Mesendoderm (in vitro differentiated cells): Measurements from ENCODE around the gene EYS.

ENCODE experiments used
- DNase-seq: peaks from one replicate; pipeline ENCODE4 v3.0.0; 2013
- H2AK5ac ChIP-seq: 2 replicates; pipeline ENCODE4 v1.6.1; 2013; ENCODE audit warnings: low read length, inconsistent platforms
- H2BK120ac ChIP-seq: 2 replicates; pipeline ENCODE4 v1.6.1; 2013; ENCODE audit warnings: low read depth, mild to moderate bottlenecking, low read length, moderate library complexity, mixed read lengths
- H2BK15ac ChIP-seq: replicated peaks from 2 replicates; pipeline ENCODE4 v1.6.1; 2013; ENCODE audit warnings: low read depth, mild to moderate bottlenecking, moderate library complexity
- H2BK5ac ChIP-seq: 2 replicates; pipeline ENCODE4 v1.6.1; 2013; ENCODE audit warnings: low read length, inconsistent platforms
- H3K18ac ChIP-seq: 2 replicates; pipeline ENCODE4 v1.6.1; 2013; ENCODE audit warnings: mild to moderate bottlenecking, low read length, mixed read lengths
- H3K23ac ChIP-seq: one replicate; pipeline ENCODE4 v1.6.1; 2013; ENCODE audit warnings: low read length
- H3K27ac ChIP-seq: 2 replicates; pipeline ENCODE4 v1.5.1; 2013; ENCODE audit warnings: low read depth, mild to moderate bottlenecking, inconsistent platforms, low read length, moderate library complexity
- H3K27me3 ChIP-seq: 2 replicates; pipeline ENCODE4 v1.6.1; 2013; ENCODE audit warnings: low read length, control low read depth, mild to moderate bottlenecking, inconsistent platforms; ENCODE audit not compliant: insufficient read depth, poor library complexity
- H3K36me3 ChIP-seq: 2 replicates; pipeline ENCODE4 v1.6.1; 2013; ENCODE audit warnings: low read length, inconsistent platforms; ENCODE audit not compliant: control insufficient read depth, insufficient read depth
- H3K4ac ChIP-seq: one replicate; pipeline ENCODE4 v1.6.1; 2013; ENCODE audit warnings: low read depth, mild to moderate bottlenecking, low read length, moderate library complexity
- H3K4me1 ChIP-seq: 2 replicates; pipeline ENCODE4 v1.6.1; 2013; ENCODE audit warnings: low read depth, low read length, inconsistent platforms; ENCODE audit not compliant: control insufficient read depth
- H3K4me2 ChIP-seq: 2 replicates; pipeline ENCODE4 v1.6.1; 2013; ENCODE audit warnings: low read length
- H3K4me3 ChIP-seq: 2 replicates; pipeline ENCODE4 v1.5.1; 2013; ENCODE audit warnings: mild to moderate bottlenecking, low read length
- H3K56ac ChIP-seq: one replicate; pipeline ENCODE4 v1.6.1; 2013; ENCODE audit warnings: low read length
- H3K79me1 ChIP-seq: 2 replicates; pipeline ENCODE4 v1.6.1; 2013; ENCODE audit warnings: low read length, inconsistent platforms
- H3K79me2 ChIP-seq: 2 replicates; pipeline ENCODE4 v1.6.1; 2013; ENCODE audit warnings: mild to moderate bottlenecking, low read length; ENCODE audit not compliant: control insufficient read depth, insufficient read depth
- H3K9ac ChIP-seq: 2 replicates; pipeline ENCODE4 v1.6.1; 2013; ENCODE audit warnings: low read length, inconsistent platforms
- H4K5ac ChIP-seq: one replicate; pipeline ENCODE4 v1.6.1; 2013; ENCODE audit warnings: low read length
- H4K8ac ChIP-seq: one replicate; pipeline ENCODE4 v1.6.1; 2013; ENCODE audit warnings: low read depth, mild to moderate bottlenecking, control low read depth, low read length, moderate library complexity
- WGBS: extraction: QIAGEN DNeasy Blood & Tissue Kit; methylation state at CpG from one replicate; pipeline ENCODE4 v1.1.7; 2013; ENCODE audit warnings: low lambda C conversion rate, missing lambda C conversion rate; ENCODE audit not compliant: insufficient coverage; ENCODE audit errors: extremely low coverage; 5-methylcytosine and 5-hydroxymethylcytosine counted together

The EYS gene

GRCh38 chr6:63685446-63686379 lies 2021.3 kb downstream of the EYS start:
- H2BK120ac ChIP-seq, result no peak overlapping the region
- H3K4me1 ChIP-seq, result no peaks in the 10 kb centered on the region
- H3K23ac ChIP-seq, result no peak overlapping the region
- no peak overlapping the region for H4K8ac ChIP-seq
- H3K4ac ChIP-seq, result no peak overlapping the region
- H3K36me3 ChIP-seq, result peaks cover 2% of the 10 kb centered on the region
- no peak overlapping the region for H2BK15ac ChIP-seq
- no peak overlapping the region for H3K56ac ChIP-seq
- no peak overlapping the region for H3K9ac ChIP-seq
- no CpG with 5 or more reads among the region's 4 CpGs for WGBS
- no peak overlapping the region for H3K4me3 ChIP-seq
- no peak overlapping the region for H3K27ac ChIP-seq
- H3K27me3 ChIP-seq, result no peaks in the 10 kb centered on the region
- peaks cover 6% of the 10 kb centered on the region for H3K79me2 ChIP-seq
- H3K4me2 ChIP-seq, result no peak overlapping the region
- H3K79me1 ChIP-seq, result peaks cover 2% of the 10 kb centered on the region
- no peak overlapping the region for H2BK5ac ChIP-seq
- no peak overlapping the region for H4K5ac ChIP-seq
- H3K18ac ChIP-seq, result no peak overlapping the region
- H2AK5ac ChIP-seq, result no peak overlapping the region
- no peak for DNase-seq

GRCh38 chr6:63683071-63683603 lies 2023.9 kb downstream of the EYS start:
- Histone ChIP-seq H2BK15ac (no peak overlapping the region), H3K79me2 (peaks cover 9% of the 10 kb centered on the region), H3K9ac (no peak overlapping the region), H3K23ac (no peak overlapping the region), H2BK120ac (no peak overlapping the region), H2AK5ac (no peak overlapping the region), H2BK5ac (no peak overlapping the region), H3K27me3 (no peaks in the 10 kb centered on the region), H4K5ac (no peak overlapping the region), H3K4me3 (no peak overlapping the region), H4K8ac (no peak overlapping the region), H3K27ac (no peak overlapping the region), H3K36me3 (peaks cover 2% of the 10 kb centered on the region), H3K4me1 (no peaks in the 10 kb centered on the region), H3K56ac (no peak overlapping the region), H3K79me1 (peaks cover 2% of the 10 kb centered on the region), H3K4ac (no peak overlapping the region), H3K18ac (no peak overlapping the region), H3K4me2 (no peak overlapping the region)
- WGBS, result no CpG with 5 or more reads among the region's 1 CpG
- DNase-seq, result no peak

- Histone ChIP-seq H3K4me3 (no peak overlapping the region), H4K8ac (no peak overlapping the region), H3K79me2 (peaks cover 28% of the 10 kb centered on the region), H3K56ac (no peak overlapping the region), H2BK15ac (no peak overlapping the region), H3K4me1 (peaks cover 16% of the 10 kb centered on the region), H3K36me3 (no peaks in the 10 kb centered on the region), H4K5ac (no peak overlapping the region), H3K23ac (no peak overlapping the region), H3K27me3 (no peaks in the 10 kb centered on the region), H2AK5ac (no peak overlapping the region), H2BK5ac (no peak overlapping the region), H2BK120ac (no peak overlapping the region), H3K79me1 (peaks cover 8% of the 10 kb centered on the region), H3K4me2 (no peak overlapping the region), H3K4ac (no peak overlapping the region), H3K18ac (no peak overlapping the region), H3K9ac (no peak overlapping the region), H3K27ac (no peak overlapping the region)
- no CpG with 5 or more reads among the region's 1 CpG for WGBS
- DNase-seq, result no peak
These were observed 2029.7 kb downstream of the EYS start for GRCh38 chr6:63677282-63677681.

- no peak overlapping the region for H3K4me2 ChIP-seq
- peak; percentile 53 for DNase-seq
- H2AK5ac ChIP-seq, result no peak overlapping the region
- H3K36me3 ChIP-seq, result no peaks in the 10 kb centered on the region
- no peak overlapping the region for H3K23ac ChIP-seq
- H3K18ac ChIP-seq, result no peak overlapping the region
- peaks cover 25% of the 10 kb centered on the region for H3K79me2 ChIP-seq
- H2BK120ac ChIP-seq, result no peak overlapping the region
- no peak overlapping the region for H3K9ac ChIP-seq
- no CpG with 5 or more reads among the region's 3 CpGs for WGBS
- H2BK15ac ChIP-seq, result no peak overlapping the region
- H3K79me1 ChIP-seq, result peaks cover 6% of the 10 kb centered on the region
- H3K27ac ChIP-seq, result no peak overlapping the region
- no peaks in the 10 kb centered on the region for H3K27me3 ChIP-seq
- no peak overlapping the region for H3K56ac ChIP-seq
- no peak overlapping the region for H4K8ac ChIP-seq
- H3K4ac ChIP-seq, result no peak overlapping the region
- no peak overlapping the region for H2BK5ac ChIP-seq
- H4K5ac ChIP-seq, result no peak overlapping the region
- no peak overlapping the region for H3K4me3 ChIP-seq
- peaks cover 16% of the 10 kb centered on the region for H3K4me1 ChIP-seq
These were observed 2030.5 kb downstream of the EYS start for GRCh38 chr6:63676412-63677114.

GRCh38 chr6:63675138-63675537 lies 2031.9 kb downstream of the EYS start:
- peaks cover 16% of the 10 kb centered on the region for H3K4me1 ChIP-seq
- H3K4ac ChIP-seq, result no peak overlapping the region
- DNase-seq, result no peak
- H2BK5ac ChIP-seq, result no peak overlapping the region
- no peak overlapping the region for H2AK5ac ChIP-seq
- H3K79me1 ChIP-seq, result peaks cover 9% of the 10 kb centered on the region
- H3K27me3 ChIP-seq, result no peaks in the 10 kb centered on the region
- H3K36me3 ChIP-seq, result no peaks in the 10 kb centered on the region
- H3K4me3 ChIP-seq, result no peak overlapping the region
- no peak overlapping the region for H2BK15ac ChIP-seq
- no peak overlapping the region for H4K8ac ChIP-seq
- H3K79me2 ChIP-seq, result peaks cover 24% of the 10 kb centered on the region
- WGBS, result no CpG with 5 or more reads among the region's 1 CpG
- no peak overlapping the region for H3K18ac ChIP-seq
- no peak overlapping the region for H3K4me2 ChIP-seq
- H4K5ac ChIP-seq, result no peak overlapping the region
- no peak overlapping the region for H2BK120ac ChIP-seq
- no peak overlapping the region for H3K56ac ChIP-seq
- H3K23ac ChIP-seq, result no peak overlapping the region
- no peak overlapping the region for H3K9ac ChIP-seq
- no peak overlapping the region for H3K27ac ChIP-seq
